ENCODE data around the gene VPS29. TPM values are rescaled to one million over a fixed set of nuclear protein-coding genes. Genes with fewer than 3 reads are reported as not detected.
A peak's percentile ranks its signal among the peaks of the same experiment; 100 is the strongest.

Gene VPS29
- 186 and 222 TPM in 2 replicates for polyA plus RNA-seq
- polyA minus RNA-seq: 88.9 and 105 TPM in 2 replicates

DNA sequence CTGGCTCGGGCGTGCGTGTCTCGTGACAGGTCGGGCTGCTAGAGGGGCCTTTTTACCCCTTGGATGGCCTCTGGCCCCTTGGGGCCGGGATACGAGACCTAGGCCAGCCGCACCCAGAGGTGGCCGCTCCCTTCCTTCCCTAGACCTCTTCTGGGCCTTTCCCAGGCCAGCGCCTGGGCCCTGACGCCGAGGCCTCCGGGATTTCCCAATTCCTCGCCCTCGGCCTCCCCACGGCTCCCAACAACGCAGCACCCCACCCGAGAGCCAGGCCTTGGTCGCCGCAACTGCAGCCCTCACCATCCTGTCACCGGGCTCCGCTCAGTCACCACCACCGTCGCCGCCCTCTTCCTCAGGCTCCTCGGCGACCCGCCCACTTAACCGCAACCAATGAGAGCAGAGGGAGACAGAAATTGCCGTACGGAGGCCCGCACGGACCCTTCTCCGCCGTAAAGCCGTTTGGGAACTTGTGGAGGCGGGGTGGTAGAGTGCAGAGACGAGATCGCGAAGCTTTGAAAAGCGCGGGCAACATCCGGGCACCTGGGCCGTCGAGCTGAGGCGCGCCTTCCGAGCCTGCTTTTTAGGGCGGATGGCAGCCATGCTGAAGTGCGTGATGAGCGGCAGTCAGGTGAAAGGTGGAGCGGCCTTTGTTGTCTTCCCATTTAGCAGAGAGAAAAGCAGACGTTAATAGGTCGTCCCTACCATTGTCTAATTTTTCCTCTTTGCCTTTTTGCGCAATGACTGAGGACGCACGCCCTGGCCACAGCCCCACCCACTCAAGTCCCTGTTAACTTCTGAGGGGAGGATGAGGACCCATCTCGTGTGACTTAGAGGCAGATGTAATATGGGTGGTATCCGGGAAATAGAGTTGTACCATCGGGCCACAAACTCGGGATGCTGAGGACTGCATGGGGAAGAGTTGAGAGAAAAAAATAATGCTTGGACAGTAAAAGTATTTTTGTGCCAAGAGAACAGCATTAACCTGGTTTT lies at the start of gene VPS29, which contains the start of gene RAD9B:
Gene VPS29 (minus strand): TSS at position 360 of the 987 bp plus-strand sequence. CDS start 60 bp downstream, at position 300.
Gene RAD9B (plus strand): TSS at position 580 of the 987 bp plus-strand sequence. CDS start 7 bp downstream, at position 587.
- H3K9me2 ChIP-seq (ENCODE audit: insufficient read depth, low read length): no peaks in the 10 kb centered on the region
- peak within 1 kb of the TSS; percentile 67 for H2AFZ ChIP-seq (ENCODE audit: low read depth, low read length)
- H3K4me3 ChIP-seq (ENCODE audit: low read length): peak within 1 kb of the TSS; percentile 88
- no peaks in the 10 kb centered on the region for H4K20me1 ChIP-seq (ENCODE audit: insufficient read depth)
- H3K36me3 ChIP-seq (ENCODE audit: insufficient read depth, low read length): no peaks in the 10 kb centered on the region
- peak within 1 kb of the TSS; percentile 69 for H3K4me2 ChIP-seq (ENCODE audit: low read length)
- peak within 1 kb of the TSS; percentile 80 for H3K27ac ChIP-seq (ENCODE audit: low read length)
- peaks cover 26% of the 10 kb centered on the region for H3K79me2 ChIP-seq (replicated peaks; ENCODE audit: insufficient read depth, low read length)
- H3F3A ChIP-seq (ENCODE audit: insufficient read depth, low read length, poor library complexity, severe bottlenecking): peaks cover 4% of the 10 kb centered on the region
- H3K9me3 ChIP-seq (ENCODE audit: low read length): no peaks in the 10 kb centered on the region
- TF ChIP-seq SMC3 (conservative IDR thresholded peaks at IDR 0.05; ENCODE audit: poor library complexity) (no peak), TAF1 (IDR thresholded peaks at IDR 0.05; ENCODE audit: low read depth) (no peak), EP300 (conservative IDR thresholded peaks at IDR 0.05; ENCODE audit: poor library complexity, severe bottlenecking) (peak; percentile 40), POLR2AphosphoS5 (IDR thresholded peaks at IDR 0.05) (peak; percentile 97), EZH2 (IDR thresholded peaks at IDR 0.05; ENCODE audit: borderline replicate concordance, insufficient read depth, low read length, poor library complexity, severe bottlenecking) (no peak), MXI1 (conservative IDR thresholded peaks at IDR 0.05; ENCODE audit: poor library complexity, severe bottlenecking) (peak; percentile 96), RAD21 (conservative IDR thresholded peaks at IDR 0.05) (peak; percentile 11)
- TF ChIP-seq, protein P1, sequence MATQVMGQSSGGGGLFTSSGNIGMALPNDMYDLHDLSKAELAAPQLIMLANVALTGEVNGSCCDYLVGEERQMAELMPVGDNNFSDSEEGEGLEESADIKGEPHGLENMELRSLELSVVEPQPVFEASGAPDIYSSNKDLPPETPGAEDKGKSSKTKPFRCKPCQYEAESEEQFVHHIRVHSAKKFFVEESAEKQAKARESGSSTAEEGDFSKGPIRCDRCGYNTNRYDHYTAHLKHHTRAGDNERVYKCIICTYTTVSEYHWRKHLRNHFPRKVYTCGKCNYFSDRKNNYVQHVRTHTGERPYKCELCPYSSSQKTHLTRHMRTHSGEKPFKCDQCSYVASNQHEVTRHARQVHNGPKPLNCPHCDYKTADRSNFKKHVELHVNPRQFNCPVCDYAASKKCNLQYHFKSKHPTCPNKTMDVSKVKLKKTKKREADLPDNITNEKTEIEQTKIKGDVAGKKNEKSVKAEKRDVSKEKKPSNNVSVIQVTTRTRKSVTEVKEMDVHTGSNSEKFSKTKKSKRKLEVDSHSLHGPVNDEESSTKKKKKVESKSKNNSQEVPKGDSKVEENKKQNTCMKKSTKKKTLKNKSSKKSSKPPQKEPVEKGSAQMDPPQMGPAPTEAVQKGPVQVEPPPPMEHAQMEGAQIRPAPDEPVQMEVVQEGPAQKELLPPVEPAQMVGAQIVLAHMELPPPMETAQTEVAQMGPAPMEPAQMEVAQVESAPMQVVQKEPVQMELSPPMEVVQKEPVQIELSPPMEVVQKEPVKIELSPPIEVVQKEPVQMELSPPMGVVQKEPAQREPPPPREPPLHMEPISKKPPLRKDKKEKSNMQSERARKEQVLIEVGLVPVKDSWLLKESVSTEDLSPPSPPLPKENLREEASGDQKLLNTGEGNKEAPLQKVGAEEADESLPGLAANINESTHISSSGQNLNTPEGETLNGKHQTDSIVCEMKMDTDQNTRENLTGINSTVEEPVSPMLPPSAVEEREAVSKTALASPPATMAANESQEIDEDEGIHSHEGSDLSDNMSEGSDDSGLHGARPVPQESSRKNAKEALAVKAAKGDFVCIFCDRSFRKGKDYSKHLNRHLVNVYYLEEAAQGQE (IDR thresholded peaks at IDR 0.05; ENCODE audit: borderline replicate concordance): no peak
- TF ChIP-seq, protein P2, sequence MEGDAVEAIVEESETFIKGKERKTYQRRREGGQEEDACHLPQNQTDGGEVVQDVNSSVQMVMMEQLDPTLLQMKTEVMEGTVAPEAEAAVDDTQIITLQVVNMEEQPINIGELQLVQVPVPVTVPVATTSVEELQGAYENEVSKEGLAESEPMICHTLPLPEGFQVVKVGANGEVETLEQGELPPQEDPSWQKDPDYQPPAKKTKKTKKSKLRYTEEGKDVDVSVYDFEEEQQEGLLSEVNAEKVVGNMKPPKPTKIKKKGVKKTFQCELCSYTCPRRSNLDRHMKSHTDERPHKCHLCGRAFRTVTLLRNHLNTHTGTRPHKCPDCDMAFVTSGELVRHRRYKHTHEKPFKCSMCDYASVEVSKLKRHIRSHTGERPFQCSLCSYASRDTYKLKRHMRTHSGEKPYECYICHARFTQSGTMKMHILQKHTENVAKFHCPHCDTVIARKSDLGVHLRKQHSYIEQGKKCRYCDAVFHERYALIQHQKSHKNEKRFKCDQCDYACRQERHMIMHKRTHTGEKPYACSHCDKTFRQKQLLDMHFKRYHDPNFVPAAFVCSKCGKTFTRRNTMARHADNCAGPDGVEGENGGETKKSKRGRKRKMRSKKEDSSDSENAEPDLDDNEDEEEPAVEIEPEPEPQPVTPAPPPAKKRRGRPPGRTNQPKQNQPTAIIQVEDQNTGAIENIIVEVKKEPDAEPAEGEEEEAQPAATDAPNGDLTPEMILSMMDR (IDR thresholded peaks at IDR 0.05; ENCODE audit: poor library complexity, severe bottlenecking): no peak
- peak within 1 kb of the TSS; percentile 90 for H3K9ac ChIP-seq (ENCODE audit: low read length)
- H3K27me3 ChIP-seq (ENCODE audit: insufficient read depth, low read depth, low read length): no peaks in the 10 kb centered on the region

DNA sequence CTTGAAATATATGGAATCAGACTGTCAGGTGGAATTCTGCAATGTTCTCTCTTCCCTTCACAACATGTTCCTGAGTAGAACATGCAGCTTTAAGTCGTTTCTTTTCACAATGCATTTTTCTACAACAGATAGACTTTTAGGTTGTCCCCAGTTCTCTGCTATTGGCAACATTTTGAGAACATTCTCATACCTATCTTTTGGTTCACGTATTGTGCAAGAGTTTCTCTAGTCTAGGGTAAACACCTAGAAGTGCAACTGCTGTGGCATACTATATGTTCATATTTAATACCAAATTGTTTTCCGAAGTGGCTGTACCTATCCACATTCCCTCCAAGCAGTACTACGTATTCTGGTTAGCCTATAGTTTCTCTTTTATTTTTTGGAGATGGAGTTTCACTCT lies 49.1 kb upstream of the VPS29 start:
- Histone ChIP-seq H3K27ac (ENCODE audit: low read length) (no peak overlapping the region), H3F3A (ENCODE audit: insufficient read depth, low read length, poor library complexity, severe bottlenecking) (no peaks in the 10 kb centered on the region), H3K9me2 (ENCODE audit: insufficient read depth, low read length) (no peaks in the 10 kb centered on the region), H2AFZ (ENCODE audit: low read depth, low read length) (no peak overlapping the region), H3K79me2 (replicated peaks; ENCODE audit: insufficient read depth, low read length) (no peaks in the 10 kb centered on the region), H3K4me2 (ENCODE audit: low read length) (no peak overlapping the region), H3K9me3 (ENCODE audit: low read length) (no peaks in the 10 kb centered on the region), H3K36me3 (ENCODE audit: insufficient read depth, low read length) (peaks cover 4% of the 10 kb centered on the region), H4K20me1 (ENCODE audit: insufficient read depth) (no peaks in the 10 kb centered on the region), H3K4me3 (ENCODE audit: low read length) (no peak overlapping the region), H3K9ac (ENCODE audit: low read length) (no peak overlapping the region), H3K27me3 (ENCODE audit: insufficient read depth, low read depth, low read length) (no peaks in the 10 kb centered on the region)
- TF ChIP-seq TAF1 (IDR thresholded peaks at IDR 0.05; ENCODE audit: low read depth) (no peak), EZH2 (IDR thresholded peaks at IDR 0.05; ENCODE audit: borderline replicate concordance, insufficient read depth, low read length, poor library complexity, severe bottlenecking) (no peak), RAD21 (conservative IDR thresholded peaks at IDR 0.05) (no peak), SMC3 (conservative IDR thresholded peaks at IDR 0.05; ENCODE audit: poor library complexity) (no peak), POLR2AphosphoS5 (IDR thresholded peaks at IDR 0.05) (no peak), MXI1 (conservative IDR thresholded peaks at IDR 0.05; ENCODE audit: poor library complexity, severe bottlenecking) (no peak), EP300 (conservative IDR thresholded peaks at IDR 0.05; ENCODE audit: poor library complexity, severe bottlenecking) (no peak)
- TF ChIP-seq, protein P2 (IDR thresholded peaks at IDR 0.05; ENCODE audit: poor library complexity, severe bottlenecking): no peak
- TF ChIP-seq, protein P1 (IDR thresholded peaks at IDR 0.05; ENCODE audit: borderline replicate concordance): no peak
